HG03175 (cell line): ENCODE data around the gene ROM1.
"Not testable (repeated sequence)": the region's sequence is repeated elsewhere in the genome, so short reads cannot be mapped to it uniquely, and the experiment has no call there.

Experiments
- ATAC-seq: cut with Tn5 transposase; IDR thresholded peaks from one replicate; pipeline ENCODE4 v1.9.1; 2021; ENCODE audit warnings: mild to moderate bottlenecking, moderate library complexity; ENCODE audit not compliant: unreplicated experiment

Gene ROM1

GRCh38 chr11:62648185-62648966 lies 35.3 kb downstream of the ROM1 start:
- no peak for ATAC-seq

- no peak for ATAC-seq
Measured at GRCh38 chr11:62648967-62649364, 35.9 kb downstream of the ROM1 start.

- no peak for ATAC-seq
Measured at GRCh38 chr11:62649486-62649885, 36.4 kb downstream of the ROM1 start.

GRCh38 chr11:62650283-62650682 lies 37.2 kb downstream of the ROM1 start:
- ATAC-seq = not testable (repeated sequence)

GRCh38 chr11:62652161-62653006 lies 39.3 kb downstream of the ROM1 start:
- ATAC-seq = no peak

- no peak for ATAC-seq
Measured at GRCh38 chr11:62654297-62654696, 41.2 kb downstream of the ROM1 start.

GRCh38 chr11:62656796-62657429 lies 43.9 kb downstream of the ROM1 start:
- ATAC-seq = no peak

GRCh38 chr11:62664405-62665074 lies 51.5 kb downstream of the ROM1 start:
- peak; percentile 41 for ATAC-seq
